Endothelial cell (in vitro differentiated cells): ENCODE results near the gene SYT3. TPM values are rescaled to one million over a fixed set of nuclear protein-coding genes. Genes with fewer than 3 reads are reported as not detected.
A peak's percentile ranks its signal among the peaks of the same experiment; 100 is the strongest.

Experiments used
- DNase-seq: peaks from one replicate; pipeline ENCODE4 v3.0.0; 2021; ENCODE audit warnings: low spot score
- H3K27ac Mint-ChIP-seq: one replicate; pipeline ENCODE4 v1.8.0; 2021; ENCODE audit warnings: mixed read lengths, inconsistent platforms; ENCODE audit not compliant: unreplicated experiment
- H3K27me3 Mint-ChIP-seq: one replicate; pipeline ENCODE4 v1.8.0; 2021; ENCODE audit warnings: mild to moderate bottlenecking, moderate library complexity, mixed read lengths, inconsistent platforms; ENCODE audit not compliant: unreplicated experiment
- H3K36me3 Mint-ChIP-seq: one replicate; pipeline ENCODE4 v1.8.0; 2021; ENCODE audit warnings: mild to moderate bottlenecking, low read depth, mixed read lengths, inconsistent platforms; ENCODE audit not compliant: unreplicated experiment
- H3K4me1 Mint-ChIP-seq: one replicate; pipeline ENCODE4 v1.8.0; 2021; ENCODE audit warnings: mild to moderate bottlenecking, mixed read lengths, inconsistent platforms; ENCODE audit not compliant: unreplicated experiment
- H3K4me3 Mint-ChIP-seq: one replicate; pipeline ENCODE4 v1.8.0; 2021; ENCODE audit warnings: mild to moderate bottlenecking, mixed read lengths, inconsistent platforms; ENCODE audit not compliant: unreplicated experiment
- H3K9me3 Mint-ChIP-seq: one replicate; pipeline ENCODE4 v1.8.0; 2021; ENCODE audit warnings: mixed read lengths, inconsistent platforms; ENCODE audit not compliant: unreplicated experiment
- CTCF ChIP-seq: fragments of 200-600 bp; sonication (generic); IDR thresholded peaks from one replicate; pipeline ENCODE4 v1.5.0; 2021; ENCODE audit warnings: antibody characterized with exemption; ENCODE audit not compliant: unreplicated experiment
- long read RNA-seq: library from polyadenylated mRNA; unstranded; transcript quantifications from one replicate; pipeline ENCODE4 v2.0.0, GENCODE V29; 2020; ENCODE audit not compliant: unreplicated experiment
- total RNA-seq: library from RNA; stranded (reverse); fragmentation: NEBNext Ultra II Directional; extraction: Animal tissue kit (Norgen Biotek cat#: 25700); gene quantifications from one replicate; pipeline ENCODE4 v1.2.1, GENCODE V29; 2021; ENCODE audit not compliant: unreplicated experiment

The SYT3 gene
- 0.15 TPM for total RNA-seq
- long read RNA-seq = 0 reads

- no peak for TF ChIP-seq CTCF
- Mint-ChIP-seq H3K36me3 (peaks cover 16% of the 10 kb centered on the region), H3K27ac (no peak within 1 kb of the TSS), H3K4me1 (no peaks in the 10 kb centered on the region), H3K9me3 (peaks cover 50% of the 10 kb centered on the region), H3K4me3 (no peak within 1 kb of the TSS), H3K27me3 (peaks cover 8% of the 10 kb centered on the region)
- no peak for DNase-seq
These were observed at the start of gene SYT3 for GRCh38 chr19:50639121-50640112. SYT3 (minus strand) TSS chr19:50639881; CDS start chr19:50637411, 2,470 bp downstream.

- Mint-ChIP-seq H3K27me3 (peaks cover 15% of the 10 kb centered on the region), H3K4me1 (no peaks in the 10 kb centered on the region), H3K9me3 (peaks cover 33% of the 10 kb centered on the region), H3K36me3 (peaks cover 20% of the 10 kb centered on the region), H3K4me3 (no peak overlapping the region), H3K27ac (no peak overlapping the region)
- DNase-seq = no peak
- no peak for TF ChIP-seq CTCF
These were observed 49.1 kb upstream of the SYT3 start for GRCh38 chr19:50688766-50689165.

GRCh38 chr19:50686310-50687032, 46.8 kb upstream of the SYT3 start:
- Mint-ChIP-seq H3K27me3 (peaks cover 7% of the 10 kb centered on the region), H3K36me3 (peaks cover 18% of the 10 kb centered on the region), H3K4me1 (no peaks in the 10 kb centered on the region), H3K27ac (no peak overlapping the region), H3K4me3 (no peak overlapping the region), H3K9me3 (peaks cover 33% of the 10 kb centered on the region)
- DNase-seq = no peak
- TF ChIP-seq CTCF = no peak

- Mint-ChIP-seq H3K4me3 (peak overlapping the region; percentile 69), H3K9me3 (peaks cover 53% of the 10 kb centered on the region), H3K27ac (no peak overlapping the region), H3K4me1 (no peaks in the 10 kb centered on the region), H3K36me3 (peaks cover 25% of the 10 kb centered on the region), H3K27me3 (peaks cover 14% of the 10 kb centered on the region)
- DNase-seq = peak; percentile 18
- TF ChIP-seq CTCF = no peak
These were observed 39.8 kb upstream of the SYT3 start for GRCh38 chr19:50679177-50680125.
